ENCODE results near the gene CORIN. TPM values are rescaled to one million over a fixed set of nuclear protein-coding genes. Genes with fewer than 3 reads are reported as not detected.
A peak's percentile ranks its signal among the peaks of the same experiment; 100 is the strongest.

CORIN gene
- total RNA-seq, 6 donors from 2014 or later, result 0.55 to 9.4 (median 2.4) TPM

DNA sequence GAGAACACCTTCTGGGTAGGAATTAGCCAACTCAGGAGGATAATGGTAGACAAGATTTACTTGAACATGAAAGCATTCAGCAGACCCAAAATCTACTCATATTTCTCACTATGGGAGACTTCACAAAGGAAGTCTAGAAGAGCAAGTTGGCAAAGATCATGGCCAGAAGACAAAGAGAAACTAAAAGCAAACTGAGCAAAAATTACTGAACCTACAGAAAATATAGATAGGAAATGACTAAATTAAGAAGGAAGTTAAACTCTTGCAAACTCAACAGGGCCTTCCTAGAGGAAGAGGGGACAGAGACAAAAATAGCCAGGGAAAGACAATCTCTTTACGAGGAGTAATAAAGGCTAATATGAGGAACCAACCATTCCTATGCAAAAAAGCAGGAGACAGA lies 18.7 kb downstream of the CORIN start:
- 47 to 64% methylated on average over 1 of the region's 1 CpG for WGBS, 2 donors
- no peaks in the 10 kb centered on the region for H3K36me3 ChIP-seq
- TF ChIP-seq, protein P1, sequence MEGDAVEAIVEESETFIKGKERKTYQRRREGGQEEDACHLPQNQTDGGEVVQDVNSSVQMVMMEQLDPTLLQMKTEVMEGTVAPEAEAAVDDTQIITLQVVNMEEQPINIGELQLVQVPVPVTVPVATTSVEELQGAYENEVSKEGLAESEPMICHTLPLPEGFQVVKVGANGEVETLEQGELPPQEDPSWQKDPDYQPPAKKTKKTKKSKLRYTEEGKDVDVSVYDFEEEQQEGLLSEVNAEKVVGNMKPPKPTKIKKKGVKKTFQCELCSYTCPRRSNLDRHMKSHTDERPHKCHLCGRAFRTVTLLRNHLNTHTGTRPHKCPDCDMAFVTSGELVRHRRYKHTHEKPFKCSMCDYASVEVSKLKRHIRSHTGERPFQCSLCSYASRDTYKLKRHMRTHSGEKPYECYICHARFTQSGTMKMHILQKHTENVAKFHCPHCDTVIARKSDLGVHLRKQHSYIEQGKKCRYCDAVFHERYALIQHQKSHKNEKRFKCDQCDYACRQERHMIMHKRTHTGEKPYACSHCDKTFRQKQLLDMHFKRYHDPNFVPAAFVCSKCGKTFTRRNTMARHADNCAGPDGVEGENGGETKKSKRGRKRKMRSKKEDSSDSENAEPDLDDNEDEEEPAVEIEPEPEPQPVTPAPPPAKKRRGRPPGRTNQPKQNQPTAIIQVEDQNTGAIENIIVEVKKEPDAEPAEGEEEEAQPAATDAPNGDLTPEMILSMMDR (IDR thresholded peaks at IDR 0.05), result no peak
- TF ChIP-seq EP300 (IDR thresholded peaks at IDR 0.05), result no peak
- no peak for TF ChIP-seq POLR2A (IDR thresholded peaks at IDR 0.05)
- TF ChIP-seq POLR2AphosphoS5 (IDR thresholded peaks at IDR 0.05), result no peak
- no peaks in the 10 kb centered on the region for H3K9me3 ChIP-seq
- no peaks in the 10 kb centered on the region for H3K27me3 ChIP-seq
- H3K27ac ChIP-seq, result no peak overlapping the region
- peaks cover 0 to 7% (median 0%) of the 10 kb centered on the region in 4 donors for H3K4me1 ChIP-seq
- DNase-seq (no peak), ATAC-seq (ENCODE audit: low FRiP score in 2 of 2) (no peak)
- no peak overlapping the region for H3K4me3 ChIP-seq

GRCh38 chr4:47817275-47817674 lies 20.6 kb downstream of the CORIN start:
- H3K9me3 ChIP-seq, result no peaks in the 10 kb centered on the region
- no peaks in the 10 kb centered on the region for H3K27me3 ChIP-seq
- H3K4me1 ChIP-seq, result peaks cover 0 to 7% (median 0%) of the 10 kb centered on the region in 4 donors
- DNase-seq (no peak), ATAC-seq (ENCODE audit: low FRiP score in 2 of 2) (no peak)
- TF ChIP-seq POLR2AphosphoS5 (IDR thresholded peaks at IDR 0.05), result no peak
- no peak for TF ChIP-seq POLR2A (IDR thresholded peaks at IDR 0.05)
- TF ChIP-seq EP300 (IDR thresholded peaks at IDR 0.05), result no peak
- TF ChIP-seq, protein P1 (IDR thresholded peaks at IDR 0.05), result no peak
- H3K4me3 ChIP-seq, result no peak overlapping the region
- H3K36me3 ChIP-seq, result no peaks in the 10 kb centered on the region
- no peak overlapping the region for H3K27ac ChIP-seq

DNA sequence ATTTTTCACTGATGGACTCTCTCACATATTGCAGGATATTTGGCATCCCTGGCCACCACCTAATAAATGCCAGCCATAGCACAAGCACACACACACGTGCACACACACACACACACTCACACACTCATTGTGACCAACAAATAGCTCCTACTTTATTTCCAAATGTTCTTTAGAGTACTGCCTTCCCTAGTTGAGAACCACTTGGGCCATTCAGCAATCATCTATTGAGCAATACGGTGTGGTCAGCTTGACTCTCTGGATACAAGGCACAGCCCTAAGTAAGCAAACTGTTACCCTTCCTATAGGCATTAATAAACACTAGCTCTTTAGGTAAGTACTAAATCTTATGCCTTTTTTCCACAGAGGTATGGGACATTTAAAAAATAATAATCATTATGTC lies 21.1 kb downstream of the CORIN start:
- Histone ChIP-seq H3K27me3 (no peaks in the 10 kb centered on the region), H3K36me3 (no peaks in the 10 kb centered on the region), H3K4me3 (no peak overlapping the region), H3K9me3 (no peaks in the 10 kb centered on the region), H3K27ac (no peak overlapping the region), H3K4me1 (peaks cover 0 to 7% (median 0%) of the 10 kb centered on the region in 4 donors)
- DNase-seq (peak in 1 of 2 donors; percentile 42), ATAC-seq (ENCODE audit: low FRiP score in 2 of 2) (peak in 1 of 2 donors; percentile 75)
- TF ChIP-seq, protein P1 (IDR thresholded peaks at IDR 0.05), result no peak
- TF ChIP-seq POLR2A (IDR thresholded peaks at IDR 0.05) (no peak), POLR2AphosphoS5 (IDR thresholded peaks at IDR 0.05) (no peak), EP300 (IDR thresholded peaks at IDR 0.05) (no peak)
- 60 to 79% methylated on average over 2 of the region's 2 CpGs for WGBS, 2 donors

DNA sequence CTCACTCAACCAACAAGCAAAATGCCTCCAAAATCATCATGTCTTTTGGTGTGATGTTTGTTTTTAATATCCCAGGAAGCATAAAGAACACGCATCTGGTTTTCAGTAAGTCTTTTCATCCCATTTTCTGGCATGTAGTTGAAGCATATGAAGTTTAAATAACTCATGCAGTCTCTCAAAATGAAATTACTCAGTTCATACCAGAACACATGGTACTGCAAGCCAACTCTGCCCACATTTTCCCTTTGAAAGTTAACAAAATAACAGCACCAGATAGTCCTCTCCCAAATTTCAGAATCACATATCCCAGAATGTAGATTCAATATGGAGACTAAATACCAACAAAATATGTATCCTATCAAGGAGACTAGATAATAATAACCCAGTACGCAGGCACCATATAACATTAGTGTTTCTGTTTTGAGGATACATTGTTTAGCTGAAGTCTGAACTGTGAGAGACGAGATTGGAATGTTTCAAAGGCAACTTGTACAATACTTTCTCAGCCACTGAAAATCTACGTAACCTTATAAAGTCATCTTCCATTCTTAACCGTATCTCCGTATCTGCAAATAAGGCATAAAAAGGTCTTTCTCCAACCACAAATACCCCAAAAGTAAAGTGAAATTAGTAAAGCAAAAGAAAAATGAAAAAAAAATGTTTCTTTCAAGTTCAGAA lies 23.1 kb downstream of the CORIN start:
- Histone ChIP-seq H3K36me3 (no peaks in the 10 kb centered on the region), H3K9me3 (no peaks in the 10 kb centered on the region), H3K27ac (no peak overlapping the region), H3K27me3 (no peaks in the 10 kb centered on the region), H3K4me1 (peaks cover 0 to 2% (median 0%) of the 10 kb centered on the region in 4 donors), H3K4me3 (no peak overlapping the region)
- TF ChIP-seq POLR2AphosphoS5 (IDR thresholded peaks at IDR 0.05) (no peak), EP300 (IDR thresholded peaks at IDR 0.05) (no peak), POLR2A (IDR thresholded peaks at IDR 0.05) (no peak)
- TF ChIP-seq, protein P1 (IDR thresholded peaks at IDR 0.05), result no peak
- DNase-seq (no peak), ATAC-seq (ENCODE audit: low FRiP score in 2 of 2) (no peak)
- WGBS, 2 donors, result 77 to 82% methylated on average over 6 of the region's 6 CpGs

GRCh38 chr4:47809654-47810203 lies 28.1 kb downstream of the CORIN start:
- 84 to 91% methylated on average over 3 of the region's 3 CpGs for WGBS, 2 donors
- Histone ChIP-seq H3K4me3 (no peak overlapping the region), H3K27me3 (no peaks in the 10 kb centered on the region), H3K27ac (no peak overlapping the region), H3K36me3 (no peaks in the 10 kb centered on the region), H3K9me3 (no peaks in the 10 kb centered on the region), H3K4me1 (no peaks in the 10 kb centered on the region)
- TF ChIP-seq POLR2AphosphoS5 (IDR thresholded peaks at IDR 0.05) (no peak), EP300 (IDR thresholded peaks at IDR 0.05) (no peak), POLR2A (IDR thresholded peaks at IDR 0.05) (no peak)
- TF ChIP-seq, protein P1 (IDR thresholded peaks at IDR 0.05), result no peak
- ATAC-seq (ENCODE audit: low FRiP score in 2 of 2) (no peak), DNase-seq (no peak)

Measured in upper lobe of left lung (tissue), 6 donors.